ENCODE data around the gene ARHGEF17.

DNA sequence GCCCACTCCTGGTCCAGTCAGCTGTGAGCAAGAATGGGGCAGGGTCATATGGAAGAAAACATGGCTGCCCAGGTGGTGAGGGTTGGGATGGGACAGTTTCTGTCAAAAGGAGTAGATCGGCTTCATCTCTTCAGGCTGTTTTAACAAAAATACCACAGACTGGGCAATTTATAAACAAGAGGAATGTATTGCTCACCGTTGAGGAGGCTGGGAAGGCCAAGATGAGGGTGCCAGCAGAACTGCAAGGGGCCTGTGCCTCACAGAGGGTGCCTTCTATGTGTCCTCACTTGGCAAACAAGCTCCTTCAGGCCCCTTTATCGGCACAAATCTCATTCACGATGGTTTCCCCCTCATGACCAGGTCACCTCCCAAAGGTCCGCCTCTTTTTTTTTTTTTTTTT is 50.0 kb downstream of the ARHGEF17 start:
- TF ChIP-seq POLR2A (IDR thresholded peaks at IDR 0.05) = no peak
- TF ChIP-seq, protein P1, sequence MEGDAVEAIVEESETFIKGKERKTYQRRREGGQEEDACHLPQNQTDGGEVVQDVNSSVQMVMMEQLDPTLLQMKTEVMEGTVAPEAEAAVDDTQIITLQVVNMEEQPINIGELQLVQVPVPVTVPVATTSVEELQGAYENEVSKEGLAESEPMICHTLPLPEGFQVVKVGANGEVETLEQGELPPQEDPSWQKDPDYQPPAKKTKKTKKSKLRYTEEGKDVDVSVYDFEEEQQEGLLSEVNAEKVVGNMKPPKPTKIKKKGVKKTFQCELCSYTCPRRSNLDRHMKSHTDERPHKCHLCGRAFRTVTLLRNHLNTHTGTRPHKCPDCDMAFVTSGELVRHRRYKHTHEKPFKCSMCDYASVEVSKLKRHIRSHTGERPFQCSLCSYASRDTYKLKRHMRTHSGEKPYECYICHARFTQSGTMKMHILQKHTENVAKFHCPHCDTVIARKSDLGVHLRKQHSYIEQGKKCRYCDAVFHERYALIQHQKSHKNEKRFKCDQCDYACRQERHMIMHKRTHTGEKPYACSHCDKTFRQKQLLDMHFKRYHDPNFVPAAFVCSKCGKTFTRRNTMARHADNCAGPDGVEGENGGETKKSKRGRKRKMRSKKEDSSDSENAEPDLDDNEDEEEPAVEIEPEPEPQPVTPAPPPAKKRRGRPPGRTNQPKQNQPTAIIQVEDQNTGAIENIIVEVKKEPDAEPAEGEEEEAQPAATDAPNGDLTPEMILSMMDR (IDR thresholded peaks at IDR 0.05) = no peak

All from thyroid gland (tissue), 4 donors.